ENCODE data around the gene FPR2. TPM values are rescaled to one million over a fixed set of nuclear protein-coding genes. Genes with fewer than 3 reads are reported as not detected.

Gene FPR2
- total and polyA plus RNA-seq, 4 donors: 0.33 to 5.6 TPM; not detected in 2

GRCh38 chr19:51810223-51810622, 49.2 kb downstream of the FPR2 start:
- no peak overlapping the region for H3K4me3 ChIP-seq (ENCODE audit: low read depth, low read length)
- H3K27me3 ChIP-seq (ENCODE audit: control insufficient read depth, insufficient read depth, low read length): no peaks in the 10 kb centered on the region
- H3K9me3 ChIP-seq (ENCODE audit: control insufficient read depth, insufficient read depth, low read length): no peaks in the 10 kb centered on the region
- no peaks in the 10 kb centered on the region for H3K36me3 ChIP-seq (ENCODE audit: control insufficient read depth, insufficient read depth, low read length)
- DNase-seq (ENCODE audit: low read depth in 4 of 6, low spot score in 6 of 6): no peak
- no peak overlapping the region for H3K27ac ChIP-seq (ENCODE audit: low read depth, low read length)
- H3K4me1 ChIP-seq (ENCODE audit: control insufficient read depth, insufficient read depth, low read length): no peaks in the 10 kb centered on the region
- WGBS (ENCODE audit: insufficient coverage): 68% methylated on average over 7 of the region's 7 CpGs

- Histone ChIP-seq H3K4me3 (ENCODE audit: low read depth, low read length) (no peak overlapping the region), H3K36me3 (ENCODE audit: control insufficient read depth, insufficient read depth, low read length) (no peaks in the 10 kb centered on the region), H3K4me1 (ENCODE audit: control insufficient read depth, insufficient read depth, low read length) (no peaks in the 10 kb centered on the region), H3K9me3 (ENCODE audit: control insufficient read depth, insufficient read depth, low read length) (no peaks in the 10 kb centered on the region), H3K27me3 (ENCODE audit: control insufficient read depth, insufficient read depth, low read length) (no peaks in the 10 kb centered on the region), H3K27ac (ENCODE audit: low read depth, low read length) (no peak overlapping the region)
- DNase-seq (ENCODE audit: low read depth in 4 of 6, low spot score in 6 of 6): no peak
- WGBS (ENCODE audit: insufficient coverage): 87% methylated on average over 11 of the region's 11 CpGs
Observed at GRCh38 chr19:51811344-51811743, 50.4 kb downstream of the FPR2 start.

GRCh38 chr19:51815043-51815442, 54.1 kb downstream of the FPR2 start:
- Histone ChIP-seq H3K36me3 (ENCODE audit: control insufficient read depth, insufficient read depth, low read length) (no peaks in the 10 kb centered on the region), H3K4me1 (ENCODE audit: control insufficient read depth, insufficient read depth, low read length) (no peaks in the 10 kb centered on the region), H3K9me3 (ENCODE audit: control insufficient read depth, insufficient read depth, low read length) (no peaks in the 10 kb centered on the region), H3K27me3 (ENCODE audit: control insufficient read depth, insufficient read depth, low read length) (no peaks in the 10 kb centered on the region), H3K27ac (ENCODE audit: low read depth, low read length) (no peak overlapping the region), H3K4me3 (ENCODE audit: low read depth, low read length) (no peak overlapping the region)
- 95% methylated on average over 4 of the region's 9 CpGs for WGBS (ENCODE audit: insufficient coverage)
- no peak for DNase-seq (ENCODE audit: low read depth in 4 of 6, low spot score in 6 of 6)

GRCh38 chr19:51816711-51817110, 55.7 kb downstream of the FPR2 start:
- Histone ChIP-seq H3K9me3 (ENCODE audit: control insufficient read depth, insufficient read depth, low read length) (no peaks in the 10 kb centered on the region), H3K4me3 (ENCODE audit: low read depth, low read length) (no peak overlapping the region), H3K27ac (ENCODE audit: low read depth, low read length) (no peak overlapping the region), H3K36me3 (ENCODE audit: control insufficient read depth, insufficient read depth, low read length) (no peaks in the 10 kb centered on the region), H3K4me1 (ENCODE audit: control insufficient read depth, insufficient read depth, low read length) (no peaks in the 10 kb centered on the region), H3K27me3 (ENCODE audit: control insufficient read depth, insufficient read depth, low read length) (no peaks in the 10 kb centered on the region)
- no peak for DNase-seq (ENCODE audit: low read depth in 4 of 6, low spot score in 6 of 6)
- WGBS (ENCODE audit: insufficient coverage): no CpG with 5 or more reads among the region's 1 CpG

GRCh38 chr19:51820011-51820410, 59.0 kb downstream of the FPR2 start:
- Histone ChIP-seq H3K27ac (ENCODE audit: low read depth, low read length) (no peak overlapping the region), H3K9me3 (ENCODE audit: control insufficient read depth, insufficient read depth, low read length) (no peaks in the 10 kb centered on the region), H3K4me1 (ENCODE audit: control insufficient read depth, insufficient read depth, low read length) (no peaks in the 10 kb centered on the region), H3K4me3 (ENCODE audit: low read depth, low read length) (no peak overlapping the region), H3K36me3 (ENCODE audit: control insufficient read depth, insufficient read depth, low read length) (no peaks in the 10 kb centered on the region), H3K27me3 (ENCODE audit: control insufficient read depth, insufficient read depth, low read length) (no peaks in the 10 kb centered on the region)
- no peak for DNase-seq (ENCODE audit: low read depth in 4 of 6, low spot score in 6 of 6)
- 60% methylated on average over 1 of the region's 3 CpGs for WGBS (ENCODE audit: insufficient coverage)

Other genes starting within 250 kb of the FPR2 start
- gene SIGLEC6, start 229.5 kb upstream of the FPR2 start, total RNA-seq: under 1 TPM in 1 of 2 donors, not detected in 1; 0.11 TPM
- not detected for gene SIGLEC6, start 229.5 kb upstream of the FPR2 start, polyA plus RNA-seq (ENCODE audit: insufficient read length in 2 of 2)
- 10 to 100 TPM in 1 of 2 donors, 1 to 10 TPM in 1; 8.5 to 12.4 TPM for gene ZNF175, start 189.9 kb upstream of the FPR2 start, total RNA-seq
- 10 to 100 TPM; 12.4 to 17.8 TPM for gene ZNF175, start 189.9 kb upstream of the FPR2 start, polyA plus RNA-seq (ENCODE audit: insufficient read length in 2 of 2)
- 1 to 10 TPM in 1 of 2 donors, under 1 TPM in 1; 0.44 to 1.6 TPM for gene SIGLEC5, start 130.8 kb upstream of the FPR2 start, total RNA-seq
- under 1 TPM in 1 of 2 donors, not detected in 1; 0.22 TPM for gene SIGLEC5, start 130.8 kb upstream of the FPR2 start, polyA plus RNA-seq (ENCODE audit: insufficient read length in 2 of 2)
- 1 to 10 TPM; 1.0 to 1.1 TPM for gene SIGLEC14, start 114.4 kb upstream of the FPR2 start, total RNA-seq
- gene SIGLEC14, start 114.4 kb upstream of the FPR2 start, polyA plus RNA-seq (ENCODE audit: insufficient read length in 2 of 2): 1 to 10 TPM; 3.0 to 3.5 TPM
- 10 to 100 TPM in 1 of 2 donors, 1 to 10 TPM in 1; 2.6 to 18.0 TPM for gene SPACA6, start 67.8 kb upstream of the FPR2 start, total RNA-seq
- 10 to 100 TPM; 11.4 to 23.2 TPM for gene SPACA6, start 67.8 kb upstream of the FPR2 start, polyA plus RNA-seq (ENCODE audit: insufficient read length in 2 of 2)
- 1 to 10 TPM in 1 of 2 donors, under 1 TPM in 1; 0.61 to 1.6 TPM for gene HAS1, start 37.2 kb upstream of the FPR2 start, total RNA-seq
- gene HAS1, start 37.2 kb upstream of the FPR2 start, polyA plus RNA-seq (ENCODE audit: insufficient read length in 2 of 2): 1 to 10 TPM; 3.0 to 4.3 TPM
- gene FPR1, start 9.3 kb upstream of the FPR2 start, total RNA-seq: 10 to 100 TPM in 1 of 2 donors, 1 to 10 TPM in 1; 5.2 to 19.4 TPM
- gene FPR1, start 9.3 kb upstream of the FPR2 start, polyA plus RNA-seq (ENCODE audit: insufficient read length in 2 of 2): 10 to 100 TPM in 1 of 2 donors, 1 to 10 TPM in 1; 8.0 to 10.7 TPM
- 1 to 10 TPM in 1 of 2 donors, under 1 TPM in 1; 0.17 to 2.6 TPM for gene FPR3, start 34.0 kb downstream of the FPR2 start, total RNA-seq
- under 1 TPM in 1 of 2 donors, not detected in 1; 0.09 TPM for gene FPR3, start 34.0 kb downstream of the FPR2 start, polyA plus RNA-seq (ENCODE audit: insufficient read length in 2 of 2)
- 10 to 100 TPM; 31.0 to 46.1 TPM for gene ZNF577, start 126.8 kb downstream of the FPR2 start, total RNA-seq
- gene ZNF577, start 126.8 kb downstream of the FPR2 start, polyA plus RNA-seq (ENCODE audit: insufficient read length in 2 of 2): 10 to 100 TPM; 32.8 to 46.2 TPM
- 10 to 100 TPM; 32.9 to 34.9 TPM for gene ZNF649, start 143.8 kb downstream of the FPR2 start, total RNA-seq
- 10 to 100 TPM; 28.4 to 36.4 TPM for gene ZNF649, start 143.8 kb downstream of the FPR2 start, polyA plus RNA-seq (ENCODE audit: insufficient read length in 2 of 2)
- gene ZNF613, start 166.3 kb downstream of the FPR2 start, total RNA-seq: 10 to 100 TPM; 10.5 to 12.2 TPM
- 1 to 10 TPM; 9.5 to 9.8 TPM for gene ZNF613, start 166.3 kb downstream of the FPR2 start, polyA plus RNA-seq (ENCODE audit: insufficient read length in 2 of 2)
- 10 to 100 TPM; 15.2 to 15.9 TPM for gene ZNF350, start 225.7 kb downstream of the FPR2 start, total RNA-seq
- gene ZNF350, start 225.7 kb downstream of the FPR2 start, polyA plus RNA-seq (ENCODE audit: insufficient read length in 2 of 2): 10 to 100 TPM; 15.8 to 16.6 TPM
- 10 to 100 TPM; 22.1 to 27.8 TPM for gene ZNF615, start 247.0 kb downstream of the FPR2 start, total RNA-seq
- 10 to 100 TPM; 12.8 to 15.4 TPM for gene ZNF615, start 247.0 kb downstream of the FPR2 start, polyA plus RNA-seq (ENCODE audit: insufficient read length in 2 of 2)